Esophagus muscularis mucosa (tissue), 4 donors: ENCODE measurements around the gene EIF4EBP2. TPM values are rescaled to one million over a fixed set of nuclear protein-coding genes. Genes with fewer than 3 reads are reported as not detected.

Experiments
- DNase-seq: peaks from one replicate; pipeline ENCODE4 v3.0.0-alpha.2; 2017; ENCODE audit errors: extremely low spot score
- H3K27ac ChIP-seq, 4 donors: fragments of 200-600 bp; sonication (generic); replicated peaks in 1 of 4; 1 replicate in 3 of 4; 2 replicates in 1 of 4; pipeline ENCODE4 v1.5.1; 2016 to 2019; ENCODE audit warnings: mild to moderate bottlenecking in 1 of 4
- H3K27me3 ChIP-seq, 4 donors: fragments of 200-600 bp; sonication (generic); one replicate each; pipeline versions ENCODE4 v1.5.1 to v1.6.0; 2016 to 2019
- H3K36me3 ChIP-seq, 4 donors: fragments of 200-600 bp; sonication (generic); one replicate each; pipeline ENCODE4 v1.5.1; 2016 to 2019
- H3K4me1 ChIP-seq, 4 donors: fragments of 200-600 bp; sonication (generic); one replicate each; pipeline ENCODE4 v1.5.1; 2016 to 2019
- H3K4me3 ChIP-seq, 4 donors: fragments of 200-600 bp; sonication (generic); 1 replicate in 2 of 4; 2 replicates in 2 of 4; pipeline ENCODE4 v1.5.1; 2016 to 2019; ENCODE audit warnings: mild to moderate bottlenecking in 4 of 4, moderate library complexity in 1 of 4
- H3K9me3 ChIP-seq, 4 donors: fragments of 200-600 bp; sonication (generic); 1 replicate in 3 of 4; 2 replicates in 1 of 4; pipeline ENCODE4 v1.5.1; 2016 to 2019
- EP300 ChIP-seq: sonication (generic); formaldehyde crosslinking; IDR thresholded peaks from one replicate; pipeline ENCODE4 v1.6.1; 2017; ENCODE audit warnings: antibody characterized with exemption
- POLR2A ChIP-seq: fragments of 450-650 bp; IDR thresholded peaks from one replicate; pipeline ENCODE4 v1.6.1; 2017; ENCODE audit warnings: antibody characterized with exemption, moderate library complexity, mild to moderate bottlenecking, low read depth
- POLR2AphosphoS5 ChIP-seq, 2 donors: sonication (generic); formaldehyde crosslinking; IDR thresholded peaks; one replicate each; pipeline ENCODE4 v1.6.1; 2017; ENCODE audit warnings: antibody characterized with exemption in 2 of 2
- WGBS: methylation state at CpG from one replicate; pipeline ENCODE4 v1.1.5; 2018; 5-methylcytosine and 5-hydroxymethylcytosine counted together
- intact Hi-C: fragments of 100-400 bp; cut with DNase I; formaldehyde crosslinking; loops from one replicate; pipeline ENCODE4 v1.15.1; 2023
- total RNA-seq, 4 donors: library from RNA; depleted of rRNA; stranded (reverse); fragments of >200 nt; gene quantifications; one replicate each; pipeline versions ENCODE4 v1.1.0 to v1.2.1, GENCODE V29; 2016
- TF ChIP-seq, protein P1 (sequence below), 3 experiments: fragments of 200-600 bp in 2 of 3; fragments of 450-650 bp in 1 of 3; sonication (generic) in 2 of 3; IDR thresholded peaks; one replicate each; pipeline ENCODE4 v1.5.1; 2017 to 2019; ENCODE audit warnings: antibody characterized with exemption in 3 of 3, mild to moderate bottlenecking in 2 of 3, moderate library complexity in 1 of 3

The EIF4EBP2 gene
- total RNA-seq, 4 donors from 2014 or later: 73.6 to 99.9 (median 78.4) TPM

- no peaks in the 10 kb centered on the region for H3K36me3 ChIP-seq
- intact Hi-C loops: loop anchor here (5.0 kb wide), 1 partner anchor 38 kb away; no protein-coding TSS in a partner anchor
Observed at GRCh38 chr10:70474780-70475179, 70.8 kb downstream of the EIF4EBP2 start.

DNA sequence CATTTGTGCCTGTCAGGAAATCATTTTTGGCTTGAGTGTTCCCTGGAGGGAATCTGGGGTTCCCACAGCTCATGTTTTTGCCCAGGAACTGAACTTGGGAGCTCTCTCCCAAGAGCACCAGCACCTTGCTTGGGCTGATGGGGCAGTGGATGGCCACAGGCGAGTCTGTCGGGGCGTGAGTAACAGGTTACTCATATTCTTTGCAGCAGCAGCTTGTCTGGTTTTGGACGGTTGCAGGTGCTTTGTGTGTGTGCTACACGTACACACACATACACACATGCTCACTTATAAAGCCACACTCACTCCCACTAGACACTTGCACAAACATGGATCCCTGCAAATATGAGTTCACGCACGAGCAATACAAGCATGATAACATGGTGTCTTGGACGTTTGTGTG is 71.7 kb downstream of the EIF4EBP2 start:
- no peak for TF ChIP-seq EP300
- TF ChIP-seq POLR2AphosphoS5 (IDR thresholded peaks at IDR 0.05): no peak
- no peaks in the 10 kb centered on the region for H3K9me3 ChIP-seq
- no peak overlapping the region for H3K4me3 ChIP-seq
- H3K27me3 ChIP-seq: no peaks in the 10 kb centered on the region
- DNase-seq: no peak
- no peaks in the 10 kb centered on the region for H3K36me3 ChIP-seq
- intact Hi-C loops: loop anchor here (5.0 kb wide), 1 partner anchor 37 kb away; no protein-coding TSS in a partner anchor
- no peak overlapping the region for H3K27ac ChIP-seq
- peaks cover 29 to 33% (median 31%) of the 10 kb centered on the region in 4 donors for H3K4me1 ChIP-seq
- 88% methylated on average over 7 of the region's 8 CpGs for WGBS

More at GRCh38 chr10:70474780-70475179, 70.8 kb downstream of the EIF4EBP2 start:
- TF ChIP-seq POLR2AphosphoS5 (IDR thresholded peaks at IDR 0.05): no peak
- no peak for TF ChIP-seq POLR2A
- TF ChIP-seq, protein P1, sequence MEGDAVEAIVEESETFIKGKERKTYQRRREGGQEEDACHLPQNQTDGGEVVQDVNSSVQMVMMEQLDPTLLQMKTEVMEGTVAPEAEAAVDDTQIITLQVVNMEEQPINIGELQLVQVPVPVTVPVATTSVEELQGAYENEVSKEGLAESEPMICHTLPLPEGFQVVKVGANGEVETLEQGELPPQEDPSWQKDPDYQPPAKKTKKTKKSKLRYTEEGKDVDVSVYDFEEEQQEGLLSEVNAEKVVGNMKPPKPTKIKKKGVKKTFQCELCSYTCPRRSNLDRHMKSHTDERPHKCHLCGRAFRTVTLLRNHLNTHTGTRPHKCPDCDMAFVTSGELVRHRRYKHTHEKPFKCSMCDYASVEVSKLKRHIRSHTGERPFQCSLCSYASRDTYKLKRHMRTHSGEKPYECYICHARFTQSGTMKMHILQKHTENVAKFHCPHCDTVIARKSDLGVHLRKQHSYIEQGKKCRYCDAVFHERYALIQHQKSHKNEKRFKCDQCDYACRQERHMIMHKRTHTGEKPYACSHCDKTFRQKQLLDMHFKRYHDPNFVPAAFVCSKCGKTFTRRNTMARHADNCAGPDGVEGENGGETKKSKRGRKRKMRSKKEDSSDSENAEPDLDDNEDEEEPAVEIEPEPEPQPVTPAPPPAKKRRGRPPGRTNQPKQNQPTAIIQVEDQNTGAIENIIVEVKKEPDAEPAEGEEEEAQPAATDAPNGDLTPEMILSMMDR (IDR thresholded peaks at IDR 0.05): no peak
- no peak for TF ChIP-seq EP300
- Histone ChIP-seq H3K27me3 (no peaks in the 10 kb centered on the region), H3K27ac (no peak overlapping the region), H3K9me3 (no peaks in the 10 kb centered on the region), H3K4me1 (peaks cover 20 to 25% (median 22%) of the 10 kb centered on the region in 4 donors), H3K4me3 (no peak overlapping the region)
- no peak for DNase-seq
- WGBS: 89% methylated on average over 2 of the region's 2 CpGs

- Histone ChIP-seq H3K36me3 (no peaks in the 10 kb centered on the region), H3K27ac (no peak overlapping the region), H3K9me3 (no peaks in the 10 kb centered on the region), H3K4me3 (no peak overlapping the region), H3K4me1 (peaks cover 36 to 41% (median 39%) of the 10 kb centered on the region in 4 donors), H3K27me3 (no peaks in the 10 kb centered on the region)
- intact Hi-C loops: loop anchor here (5.0 kb wide), 1 partner anchor 36 kb away; no protein-coding TSS in a partner anchor
- no peak for DNase-seq
- 80% methylated on average over 7 of the region's 7 CpGs for WGBS
- TF ChIP-seq POLR2A: no peak
- no peak for TF ChIP-seq EP300
- no peak for TF ChIP-seq POLR2AphosphoS5 (IDR thresholded peaks at IDR 0.05)
- TF ChIP-seq, protein P1 (IDR thresholded peaks at IDR 0.05): no peak
Observed at GRCh38 chr10:70476249-70477035, 72.5 kb downstream of the EIF4EBP2 start.

GRCh38 chr10:70477661-70478162 is 73.8 kb downstream of the EIF4EBP2 start:
- Histone ChIP-seq H3K27ac (peak overlapping the region; percentile 76 to 86 (median 82)), H3K9me3 (no peaks in the 10 kb centered on the region), H3K36me3 (no peaks in the 10 kb centered on the region), H3K27me3 (no peaks in the 10 kb centered on the region), H3K4me3 (peak overlapping the region; percentile 69 to 90 (median 76)), H3K4me1 (peaks cover 48 to 54% (median 51%) of the 10 kb centered on the region in 4 donors)
- TF ChIP-seq POLR2A: no peak
- TF ChIP-seq EP300: no peak
- no peak for DNase-seq
- WGBS: 16% methylated on average over 13 of the region's 27 CpGs
- intact Hi-C loops: loop anchor here (5.0 kb wide), 1 partner anchor 35 kb away; no protein-coding TSS in a partner anchor

Other genes starting within 250 kb of the EIF4EBP2 start
- 10 to 100 TPM; 73.6 to 87.6 (median 80.5) TPM for gene SAR1A, start 233.6 kb upstream of the EIF4EBP2 start, total RNA-seq
- 100 to 1,000 TPM in 1 of 4 donors, 10 to 100 TPM in 3; 72.6 to 105 (median 82.2) TPM for gene PPA1, start 170.7 kb upstream of the EIF4EBP2 start, total RNA-seq
- gene NPFFR1, start 120.1 kb upstream of the EIF4EBP2 start, total RNA-seq: not detected
- gene LRRC20, start 21.5 kb upstream of the EIF4EBP2 start, total RNA-seq: 10 to 100 TPM in 3 of 4 donors, 1 to 10 TPM in 1; 6.6 to 17.0 (median 13.4) TPM
- not detected for gene NODAL, start 37.5 kb downstream of the EIF4EBP2 start, total RNA-seq
- gene PALD1, start 74.6 kb downstream of the EIF4EBP2 start, total RNA-seq: 10 to 100 TPM; 10.4 to 19.1 (median 12.8) TPM
- 10 to 100 TPM in 1 of 4 donors, 1 to 10 TPM in 3; 1.2 to 15.2 (median 2.4) TPM for gene PRF1, start 198.6 kb downstream of the EIF4EBP2 start, total RNA-seq